Smooth muscle cell (in vitro differentiated cells): ENCODE measurements around the gene TEX22. TPM values are rescaled to one million over a fixed set of nuclear protein-coding genes. Genes with fewer than 3 reads are reported as not detected.
A peak's percentile ranks its signal among the peaks of the same experiment; 100 is the strongest.

Experiments used
- DNase-seq: peaks from one replicate; lab custom pipeline; 2025; ENCODE audit not compliant: unreplicated experiment; lab: John Stamatoyannopoulos, UW
- H2AFZ ChIP-seq: fragments of 200-600 bp; sonication (generic); 2 replicates; pipeline ENCODE4 v1.6.0; 2016; ENCODE audit warnings: antibody characterized with exemption, low read depth, mild to moderate bottlenecking
- H3F3A ChIP-seq: fragments of 200-600 bp; sonication (generic); 2 replicates; pipeline ENCODE4 v1.6.0; 2017; ENCODE audit warnings: antibody characterized with exemption, low read depth
- H3K27ac ChIP-seq: fragments of 200-600 bp; sonication (generic); 2 replicates; pipeline ENCODE4 v1.5.1; 2016; ENCODE audit warnings: low read depth, mild to moderate bottlenecking
- H3K27me3 ChIP-seq: fragments of 200-600 bp; sonication (generic); 2 replicates; pipeline ENCODE4 v1.6.1; 2016; ENCODE audit warnings: low read depth, mild to moderate bottlenecking
- H3K36me3 ChIP-seq: fragments of 200-600 bp; sonication (generic); 2 replicates; pipeline ENCODE4 v1.5.1; 2016; ENCODE audit warnings: low read depth
- H3K4me1 ChIP-seq: fragments of 200-600 bp; sonication (generic); 2 replicates; pipeline ENCODE4 v1.5.1; 2016; ENCODE audit warnings: low read depth
- H3K4me2 ChIP-seq: fragments of 200-600 bp; sonication (generic); 2 replicates; pipeline ENCODE4 v1.6.0; 2016; ENCODE audit warnings: mild to moderate bottlenecking
- H3K4me3 ChIP-seq: fragments of 200-600 bp; sonication (generic); 2 replicates; pipeline ENCODE4 v1.5.1; 2016; ENCODE audit warnings: mild to moderate bottlenecking
- H3K79me2 ChIP-seq: fragments of 200-600 bp; sonication (generic); 2 replicates; pipeline ENCODE4 v1.6.0; 2016; ENCODE audit warnings: low read depth, mild to moderate bottlenecking
- H3K9ac ChIP-seq: fragments of 200-600 bp; sonication (generic); 2 replicates; pipeline ENCODE4 v1.6.0; 2016; ENCODE audit warnings: low read depth
- H3K9me3 ChIP-seq: fragments of 200-600 bp; sonication (generic); replicated peaks from 2 replicates; pipeline ENCODE4 v1.5.1; 2016; ENCODE audit warnings: low read depth
- H4K20me1 ChIP-seq: fragments of 200-600 bp; sonication (generic); 2 replicates; pipeline ENCODE4 v1.6.0; 2016; ENCODE audit warnings: low read depth
- WGBS: methylation state at CpG from one replicate; pipeline ENCODE4 v1.1.7; 2016; ENCODE audit warnings: low lambda C conversion rate; 5-methylcytosine and 5-hydroxymethylcytosine counted together
- polyA plus RNA-seq: library from polyadenylated mRNA; unstranded; fragments of >200 nt; fragmentation: Nextera tagmentation; extraction: Ambion mirVana; gene quantifications from 2 replicates; pipeline ENCODE4 v1.2.1, GENCODE V29; 2016
- total RNA-seq: library from RNA; depleted of rRNA; stranded (reverse); fragments of >200 nt; gene quantifications from 2 replicates; pipeline ENCODE4 v1.2.3, GENCODE V29; 2014
- TF ChIP-seq, protein P1 (sequence below): fragments of 200-600 bp; sonication (generic); IDR thresholded peaks from 2 replicates; pipeline ENCODE4 v1.5.1; 2017; ENCODE audit warnings: borderline replicate concordance, mild to moderate bottlenecking, antibody characterized with exemption; ENCODE audit not compliant: insufficient read depth, poor library complexity, severe bottlenecking

Gene TEX22
- total and polyA plus RNA-seq, 2 experiments from 2014 or later, result 0.09 to 0.93 TPM

GRCh38 chr14:105419195-105420091 is 21.1 kb downstream of the TEX22 start, which contains the start of gene MTA1:
MTA1 (plus strand) TSS chr14:105419827; CDS start chr14:105420036, 209 bp downstream.
- WGBS, result 44% methylated on average over 16 of the region's 96 CpGs
- no peak for DNase-seq

DNA sequence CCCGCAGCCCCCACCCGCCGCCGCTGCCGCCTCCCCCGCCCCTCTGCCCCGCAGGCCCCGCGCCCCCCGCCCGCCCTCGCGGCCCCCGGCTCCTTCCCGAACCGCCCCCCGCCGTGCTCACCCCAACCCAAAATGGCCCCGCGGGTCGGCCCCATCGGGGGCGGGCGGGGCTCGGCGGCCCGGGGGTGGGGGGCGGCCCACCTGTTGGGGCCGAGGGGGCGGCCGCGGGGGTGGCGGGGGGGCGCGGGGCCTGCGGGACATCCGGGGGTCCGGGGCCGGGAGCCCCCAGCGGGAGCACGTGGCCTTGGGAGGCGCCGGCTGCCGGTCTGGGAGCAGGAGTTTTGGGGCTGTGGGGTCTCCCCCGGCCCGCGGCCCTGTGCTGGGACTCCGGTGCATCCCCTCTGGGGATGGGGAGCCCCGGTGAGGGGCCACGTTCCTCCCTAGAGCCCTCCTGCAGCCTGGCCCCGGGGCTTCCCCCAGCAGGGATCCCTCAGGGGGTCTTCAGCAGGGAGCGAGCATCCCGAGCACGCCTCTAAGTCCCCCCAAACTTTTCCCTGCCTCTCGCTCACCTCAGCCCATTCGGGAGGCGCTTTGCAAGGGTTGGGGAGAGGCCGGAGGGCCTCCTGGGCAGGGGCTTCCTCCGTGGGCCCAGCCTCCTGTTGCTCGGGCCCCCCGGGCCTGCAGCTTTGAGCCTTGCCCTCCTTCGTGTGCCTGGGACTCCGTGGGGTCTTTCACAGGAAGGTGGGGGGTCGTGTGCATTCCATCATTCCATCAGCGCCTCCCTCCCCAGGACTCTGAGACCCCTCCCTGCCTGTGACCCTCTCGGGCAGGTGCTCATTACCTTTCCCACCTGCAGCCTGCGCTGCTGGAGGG is 22.0 kb downstream of the TEX22 start:
- peaks cover 15% of the 10 kb centered on the region for H3K4me1 ChIP-seq
- 4% methylated on average over 23 of the region's 67 CpGs for WGBS
- H3K9me3 ChIP-seq, result no peaks in the 10 kb centered on the region
- H3K27me3 ChIP-seq, result no peaks in the 10 kb centered on the region
- no peaks in the 10 kb centered on the region for H3F3A ChIP-seq
- peak overlapping the region; percentile 76 for H3K4me3 ChIP-seq
- no peaks in the 10 kb centered on the region for H3K36me3 ChIP-seq
- peaks cover 54% of the 10 kb centered on the region for H3K79me2 ChIP-seq
- H3K9ac ChIP-seq, result peak overlapping the region; percentile 68
- H3K27ac ChIP-seq, result peak overlapping the region; percentile 15
- H2AFZ ChIP-seq, result no peak overlapping the region
- DNase-seq, result no peak
- H3K4me2 ChIP-seq, result peak overlapping the region; percentile 99
- TF ChIP-seq, protein P1, sequence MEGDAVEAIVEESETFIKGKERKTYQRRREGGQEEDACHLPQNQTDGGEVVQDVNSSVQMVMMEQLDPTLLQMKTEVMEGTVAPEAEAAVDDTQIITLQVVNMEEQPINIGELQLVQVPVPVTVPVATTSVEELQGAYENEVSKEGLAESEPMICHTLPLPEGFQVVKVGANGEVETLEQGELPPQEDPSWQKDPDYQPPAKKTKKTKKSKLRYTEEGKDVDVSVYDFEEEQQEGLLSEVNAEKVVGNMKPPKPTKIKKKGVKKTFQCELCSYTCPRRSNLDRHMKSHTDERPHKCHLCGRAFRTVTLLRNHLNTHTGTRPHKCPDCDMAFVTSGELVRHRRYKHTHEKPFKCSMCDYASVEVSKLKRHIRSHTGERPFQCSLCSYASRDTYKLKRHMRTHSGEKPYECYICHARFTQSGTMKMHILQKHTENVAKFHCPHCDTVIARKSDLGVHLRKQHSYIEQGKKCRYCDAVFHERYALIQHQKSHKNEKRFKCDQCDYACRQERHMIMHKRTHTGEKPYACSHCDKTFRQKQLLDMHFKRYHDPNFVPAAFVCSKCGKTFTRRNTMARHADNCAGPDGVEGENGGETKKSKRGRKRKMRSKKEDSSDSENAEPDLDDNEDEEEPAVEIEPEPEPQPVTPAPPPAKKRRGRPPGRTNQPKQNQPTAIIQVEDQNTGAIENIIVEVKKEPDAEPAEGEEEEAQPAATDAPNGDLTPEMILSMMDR, result no peak
- peaks cover 45% of the 10 kb centered on the region for H4K20me1 ChIP-seq

More at GRCh38 chr14:105419195-105420091, 21.1 kb downstream of the TEX22 start, which contains the start of gene MTA1:
- H2AFZ ChIP-seq, result peak within 1 kb of the TSS; percentile 90
- H3K9ac ChIP-seq, result peak within 1 kb of the TSS; percentile 73
- H3K36me3 ChIP-seq, result no peaks in the 10 kb centered on the region
- H3K79me2 ChIP-seq, result peaks cover 45% of the 10 kb centered on the region
- H3K4me2 ChIP-seq, result peak within 1 kb of the TSS; percentile 99
- H4K20me1 ChIP-seq, result peaks cover 36% of the 10 kb centered on the region
- H3K27ac ChIP-seq, result peak within 1 kb of the TSS; percentile 15
- TF ChIP-seq, protein P1, result no peak
- H3K4me3 ChIP-seq, result peak within 1 kb of the TSS; percentile 76
- H3K4me1 ChIP-seq, result peaks cover 18% of the 10 kb centered on the region
- H3F3A ChIP-seq, result peaks cover 1% of the 10 kb centered on the region
- no peaks in the 10 kb centered on the region for H3K27me3 ChIP-seq
- no peaks in the 10 kb centered on the region for H3K9me3 ChIP-seq

- no peak overlapping the region for H3K27ac ChIP-seq
- no peak overlapping the region for H2AFZ ChIP-seq
- no peaks in the 10 kb centered on the region for H3F3A ChIP-seq
- no peaks in the 10 kb centered on the region for H3K27me3 ChIP-seq
- TF ChIP-seq, protein P1, result no peak
- H3K4me2 ChIP-seq, result peak overlapping the region; percentile 99
- peaks cover 52% of the 10 kb centered on the region for H4K20me1 ChIP-seq
- H3K4me3 ChIP-seq, result peak overlapping the region; percentile 76
- no peaks in the 10 kb centered on the region for H3K9me3 ChIP-seq
- peaks cover 13% of the 10 kb centered on the region for H3K4me1 ChIP-seq
- H3K79me2 ChIP-seq, result peaks cover 60% of the 10 kb centered on the region
- DNase-seq, result no peak
- no peak overlapping the region for H3K9ac ChIP-seq
- WGBS, result 61% methylated on average over 21 of the region's 23 CpGs
- no peaks in the 10 kb centered on the region for H3K36me3 ChIP-seq
These were observed 22.8 kb downstream of the TEX22 start for GRCh38 chr14:105420974-105421674.
